H9 (cell line): ENCODE results near the gene ART4. TPM values are rescaled to one million over a fixed set of nuclear protein-coding genes. Genes with fewer than 3 reads are reported as not detected.

ENCODE experiments used
- DNase-seq: peaks from one replicate; pipeline ENCODE4 v3.0.0-alpha.2; 2017
- H2AFZ ChIP-seq: one replicate; pipeline ENCODE4 v1.6.1; 2013; ENCODE audit warnings: mild to moderate bottlenecking, low read length, control low read depth, moderate library complexity
- H2AK5ac ChIP-seq: 2 replicates; pipeline ENCODE4 v1.6.1; 2013; ENCODE audit warnings: low read length, control low read depth, mixed read lengths; ENCODE audit not compliant: insufficient read length
- H2BK120ac ChIP-seq: one replicate; pipeline ENCODE4 v1.6.1; 2013; ENCODE audit warnings: low read depth, mild to moderate bottlenecking, low read length, control low read depth, inconsistent platforms; ENCODE audit not compliant: poor library complexity, severe bottlenecking
- H2BK12ac ChIP-seq: 2 replicates; pipeline ENCODE4 v1.6.1; 2013; ENCODE audit warnings: low read length, control low read depth, mixed read lengths, low read depth; ENCODE audit not compliant: insufficient read length
- H2BK15ac ChIP-seq: 2 replicates; pipeline ENCODE4 v1.6.1; 2013; ENCODE audit warnings: low read depth, low read length, control low read depth
- H2BK20ac ChIP-seq: one replicate; pipeline ENCODE4 v1.6.1; 2013; ENCODE audit warnings: low read depth, mild to moderate bottlenecking, low read length, control low read depth, inconsistent platforms; ENCODE audit not compliant: poor library complexity, severe bottlenecking
- H2BK5ac ChIP-seq: 2 replicates; pipeline ENCODE4 v1.6.1; 2013; ENCODE audit warnings: low read length, control low read depth, mixed read lengths; ENCODE audit not compliant: insufficient read length
- H3K14ac ChIP-seq: 2 replicates; pipeline ENCODE4 v1.6.1; 2013; ENCODE audit warnings: low read length, control low read depth; ENCODE audit not compliant: insufficient read depth
- H3K18ac ChIP-seq: 2 replicates; pipeline ENCODE4 v1.6.1; 2013; ENCODE audit warnings: low read depth, mild to moderate bottlenecking, mixed read lengths, low read length, control low read depth; ENCODE audit not compliant: insufficient read length
- H3K23ac ChIP-seq: 2 replicates; pipeline ENCODE4 v1.6.1; 2013; ENCODE audit warnings: low read length, control low read depth, mixed read lengths, low read depth; ENCODE audit not compliant: insufficient read length
- H3K23me2 ChIP-seq: 2 replicates; pipeline ENCODE4 v1.6.1; 2013; ENCODE audit warnings: low read depth, mild to moderate bottlenecking, mixed read lengths, low read length, control low read depth; ENCODE audit not compliant: insufficient read length, poor library complexity, severe bottlenecking
- H3K27ac ChIP-seq: 2 replicates; pipeline ENCODE4 v1.5.1; 2013; ENCODE audit warnings: low read length, control low read depth, mixed read lengths, low read depth; ENCODE audit not compliant: insufficient read length
- H3K27me3 ChIP-seq: 2 replicates; pipeline ENCODE4 v1.6.1; 2013; ENCODE audit warnings: low read length, control low read depth, inconsistent platforms; ENCODE audit not compliant: insufficient read depth
- H3K4ac ChIP-seq: 2 replicates; pipeline ENCODE4 v1.6.1; 2013; ENCODE audit warnings: low read depth, mild to moderate bottlenecking, control low read depth, inconsistent platforms, low read length, moderate library complexity
- H3K4me1 ChIP-seq: 2 replicates; pipeline ENCODE4 v1.6.1; 2013; ENCODE audit warnings: low read length, control low read depth, inconsistent platforms; ENCODE audit not compliant: insufficient read depth
- H3K4me2 ChIP-seq: 2 replicates; pipeline ENCODE4 v1.6.1; 2013; ENCODE audit warnings: low read length, control low read depth, mixed read lengths; ENCODE audit not compliant: insufficient read length, insufficient read depth
- H3K56ac ChIP-seq: 2 replicates; pipeline ENCODE4 v1.6.1; 2013; ENCODE audit warnings: low read depth, mild to moderate bottlenecking, mixed read lengths, low read length, control low read depth; ENCODE audit not compliant: insufficient read length
- H3K79me1 ChIP-seq: 2 replicates; pipeline ENCODE4 v1.6.1; 2013; ENCODE audit warnings: low read depth, mild to moderate bottlenecking, moderate library complexity, low read length, control low read depth, inconsistent platforms; ENCODE audit not compliant: insufficient read depth, poor library complexity, severe bottlenecking
- H3K79me2 ChIP-seq: 2 replicates; pipeline ENCODE4 v1.6.1; 2013; ENCODE audit warnings: low read length, control low read depth, inconsistent platforms; ENCODE audit not compliant: insufficient read depth
- H3K9ac ChIP-seq: 2 replicates; pipeline ENCODE4 v1.6.1; 2013; ENCODE audit warnings: low read length, control low read depth, mixed read lengths; ENCODE audit not compliant: insufficient read length; ENCODE audit errors: extremely low read depth
- H3K9me3 ChIP-seq: one replicate; pipeline ENCODE4 v1.6.1; 2013; ENCODE audit warnings: low read depth, low read length, inconsistent platforms; ENCODE audit not compliant: control insufficient read depth
- H3T11ph ChIP-seq: one replicate; pipeline ENCODE4 v1.6.1; 2013; ENCODE audit warnings: mild to moderate bottlenecking, low read length, control low read depth, inconsistent platforms
- H4K20me1 ChIP-seq: one replicate; pipeline ENCODE4 v1.6.1; 2013; ENCODE audit not compliant: control insufficient read depth, insufficient read length, insufficient read depth
- H4K5ac ChIP-seq: 2 replicates; pipeline ENCODE4 v1.6.1; 2013; ENCODE audit warnings: low read depth, mild to moderate bottlenecking, mixed read lengths, low read length, control low read depth; ENCODE audit not compliant: insufficient read length
- H4K8ac ChIP-seq: replicated peaks from 2 replicates; pipeline ENCODE4 v1.6.1; 2013; ENCODE audit warnings: low read length, control low read depth, mixed read lengths, low read depth; ENCODE audit not compliant: insufficient read length
- H4K91ac ChIP-seq: 2 replicates; pipeline ENCODE4 v1.6.1; 2013; ENCODE audit warnings: low read depth, mild to moderate bottlenecking, moderate library complexity, mixed read lengths, low read length, control low read depth; ENCODE audit not compliant: insufficient read length
- H3K27ac Mint-ChIP-seq, 3 experiments: 2 replicates in 2 of 3; 3 replicates in 1 of 3; pipeline ENCODE4 v1.8.0; 2020 to 2021; ENCODE audit warnings: mixed read lengths in 3 of 3, mild to moderate bottlenecking in 1 of 3, moderate library complexity in 1 of 3
- H3K27me3 Mint-ChIP-seq: 2 replicates; pipeline ENCODE4 v1.8.0; 2021; ENCODE audit warnings: low read depth, mild to moderate bottlenecking, moderate library complexity, mixed read lengths
- H3K36me3 Mint-ChIP-seq, 3 experiments: 2 replicates in 2 of 3; 3 replicates in 1 of 3; pipeline ENCODE4 v1.8.0; 2020 to 2021; ENCODE audit warnings: low read depth in 3 of 3, mixed read lengths in 3 of 3; ENCODE audit not compliant: insufficient read depth in 1 of 3
- H3K4me1 Mint-ChIP-seq, 2 experiments: 2 replicates each; pipeline ENCODE4 v1.8.0; 2020; ENCODE audit warnings: mixed read lengths in 2 of 2
- H3K4me3 Mint-ChIP-seq, 2 experiments: 2 replicates in 1 of 2; 3 replicates in 1 of 2; pipeline ENCODE4 v1.8.0; 2020 to 2021; ENCODE audit warnings: mild to moderate bottlenecking in 2 of 2, mixed read lengths in 2 of 2, moderate library complexity in 1 of 2
- H3K9me3 Mint-ChIP-seq, 2 experiments: 2 replicates in 1 of 2; 3 replicates in 1 of 2; pipeline ENCODE4 v1.8.0; 2020; ENCODE audit warnings: mild to moderate bottlenecking in 2 of 2, mixed read lengths in 2 of 2, moderate library complexity in 1 of 2
- WGBS: extraction: QIAGEN DNeasy Blood & Tissue Kit; methylation state at CpG from one replicate; pipeline ENCODE4 v1.1.7; 2013; ENCODE audit warnings: missing lambda C conversion rate, low lambda C conversion rate, mixed read lengths; ENCODE audit not compliant: insufficient read length; ENCODE audit errors: extremely low coverage; 5-methylcytosine and 5-hydroxymethylcytosine counted together
- total RNA-seq: library from RNA; stranded (reverse); gene quantifications from 2 replicates; pipeline ENCODE4 v1.2.1, GENCODE V29; 2021
- TF ChIP-seq, protein P1 (sequence below): fragments of 200-600 bp; sonication (generic); conservative IDR thresholded peaks from 3 replicates; pipeline ENCODE4 v1.8.0; 2021; ENCODE audit warnings: antibody characterized with exemption, mild to moderate bottlenecking

Gene ART4
- total RNA-seq, 1 experiment from 2014 or later: not detected

GRCh38 chr12:14878488-14878887, 35.2 kb upstream of the ART4 start:
- H2BK15ac ChIP-seq: no peak overlapping the region
- no peak overlapping the region for H2AK5ac ChIP-seq
- no peak for DNase-seq
- H3K4me3 Mint-ChIP-seq: no peak overlapping the region
- H4K91ac ChIP-seq: no peak overlapping the region
- no peak overlapping the region for H3K56ac ChIP-seq
- no peak overlapping the region for H3K14ac ChIP-seq
- no peak overlapping the region for H3K9ac ChIP-seq
- H4K20me1 ChIP-seq: no peaks in the 10 kb centered on the region
- H3K9me3 Mint-ChIP-seq: no peaks in the 10 kb centered on the region
- H3K4me1 ChIP-seq: no peaks in the 10 kb centered on the region
- no peaks in the 10 kb centered on the region for H3K79me1 ChIP-seq
- no peak overlapping the region for H3K23ac ChIP-seq
- H3K18ac ChIP-seq: no peak overlapping the region
- no peak overlapping the region for H2AFZ ChIP-seq
- H3K79me2 ChIP-seq: no peaks in the 10 kb centered on the region
- H4K8ac ChIP-seq: no peak overlapping the region
- no peak overlapping the region for H3K4me2 ChIP-seq
- H3K27me3 Mint-ChIP-seq: no peaks in the 10 kb centered on the region; the same call in 1 of the 2 replicates
- no peak overlapping the region for H2BK20ac ChIP-seq
- no peak overlapping the region for H3K4ac ChIP-seq
- TF ChIP-seq, protein P1, sequence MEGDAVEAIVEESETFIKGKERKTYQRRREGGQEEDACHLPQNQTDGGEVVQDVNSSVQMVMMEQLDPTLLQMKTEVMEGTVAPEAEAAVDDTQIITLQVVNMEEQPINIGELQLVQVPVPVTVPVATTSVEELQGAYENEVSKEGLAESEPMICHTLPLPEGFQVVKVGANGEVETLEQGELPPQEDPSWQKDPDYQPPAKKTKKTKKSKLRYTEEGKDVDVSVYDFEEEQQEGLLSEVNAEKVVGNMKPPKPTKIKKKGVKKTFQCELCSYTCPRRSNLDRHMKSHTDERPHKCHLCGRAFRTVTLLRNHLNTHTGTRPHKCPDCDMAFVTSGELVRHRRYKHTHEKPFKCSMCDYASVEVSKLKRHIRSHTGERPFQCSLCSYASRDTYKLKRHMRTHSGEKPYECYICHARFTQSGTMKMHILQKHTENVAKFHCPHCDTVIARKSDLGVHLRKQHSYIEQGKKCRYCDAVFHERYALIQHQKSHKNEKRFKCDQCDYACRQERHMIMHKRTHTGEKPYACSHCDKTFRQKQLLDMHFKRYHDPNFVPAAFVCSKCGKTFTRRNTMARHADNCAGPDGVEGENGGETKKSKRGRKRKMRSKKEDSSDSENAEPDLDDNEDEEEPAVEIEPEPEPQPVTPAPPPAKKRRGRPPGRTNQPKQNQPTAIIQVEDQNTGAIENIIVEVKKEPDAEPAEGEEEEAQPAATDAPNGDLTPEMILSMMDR: no peak
- no peaks in the 10 kb centered on the region for H3K27me3 ChIP-seq
- H3K27ac ChIP-seq: no peak overlapping the region
- WGBS: no CpG with 5 or more reads among the region's 1 CpG
- H2BK120ac ChIP-seq: no peak overlapping the region
- no peak overlapping the region for H3K27ac Mint-ChIP-seq
- no peaks in the 10 kb centered on the region for H3K23me2 ChIP-seq
- no peaks in the 10 kb centered on the region for H3K4me1 Mint-ChIP-seq
- no peak overlapping the region for H3T11ph ChIP-seq
- no peaks in the 10 kb centered on the region for H3K36me3 Mint-ChIP-seq
- no peak overlapping the region for H2BK12ac ChIP-seq
- no peak overlapping the region for H2BK5ac ChIP-seq
- no peak overlapping the region for H4K5ac ChIP-seq
- H3K9me3 ChIP-seq: no peaks in the 10 kb centered on the region
